CD4-positive, alpha-beta T cell treated with Interleukin-17A for 1 hour (primary cell): Measurements from ENCODE around the gene SLC25A39.

Experiments used
- DNase-seq: peaks from one replicate; pipeline ENCODE4 v3.0.0-alpha.2; 2020

Gene SLC25A39

DNA sequence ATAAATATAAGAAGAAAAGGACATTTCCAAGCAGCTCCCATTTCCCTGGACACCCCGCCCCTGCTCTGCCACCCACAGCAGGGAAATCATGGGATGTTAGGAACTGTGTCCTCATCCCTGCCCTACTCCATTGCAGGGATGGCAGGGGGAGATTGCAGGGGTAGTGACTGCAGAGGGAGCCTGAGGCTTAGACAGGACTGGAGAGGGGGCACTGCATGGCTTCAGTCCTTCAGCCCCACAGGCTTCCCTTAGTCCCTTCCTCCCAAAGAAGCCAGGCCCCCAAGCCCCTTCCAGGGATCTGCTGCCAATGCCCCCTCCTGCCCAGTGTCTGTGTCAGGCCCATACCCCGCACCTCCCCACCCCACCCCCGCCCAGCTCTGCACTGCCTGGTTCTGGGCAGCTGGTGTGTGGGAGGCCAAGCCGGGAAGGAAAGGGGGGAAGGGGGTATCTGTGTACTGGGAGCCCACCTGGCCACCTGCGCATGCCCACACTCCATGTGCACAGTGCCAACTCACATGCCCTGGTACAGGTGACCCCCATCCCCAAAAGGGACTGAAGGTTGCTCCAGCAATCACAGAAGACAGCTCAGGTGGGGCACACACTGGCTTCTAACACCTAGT is 13.0 kb downstream of the SLC25A39 start:
- DNase-seq = no peak

DNA sequence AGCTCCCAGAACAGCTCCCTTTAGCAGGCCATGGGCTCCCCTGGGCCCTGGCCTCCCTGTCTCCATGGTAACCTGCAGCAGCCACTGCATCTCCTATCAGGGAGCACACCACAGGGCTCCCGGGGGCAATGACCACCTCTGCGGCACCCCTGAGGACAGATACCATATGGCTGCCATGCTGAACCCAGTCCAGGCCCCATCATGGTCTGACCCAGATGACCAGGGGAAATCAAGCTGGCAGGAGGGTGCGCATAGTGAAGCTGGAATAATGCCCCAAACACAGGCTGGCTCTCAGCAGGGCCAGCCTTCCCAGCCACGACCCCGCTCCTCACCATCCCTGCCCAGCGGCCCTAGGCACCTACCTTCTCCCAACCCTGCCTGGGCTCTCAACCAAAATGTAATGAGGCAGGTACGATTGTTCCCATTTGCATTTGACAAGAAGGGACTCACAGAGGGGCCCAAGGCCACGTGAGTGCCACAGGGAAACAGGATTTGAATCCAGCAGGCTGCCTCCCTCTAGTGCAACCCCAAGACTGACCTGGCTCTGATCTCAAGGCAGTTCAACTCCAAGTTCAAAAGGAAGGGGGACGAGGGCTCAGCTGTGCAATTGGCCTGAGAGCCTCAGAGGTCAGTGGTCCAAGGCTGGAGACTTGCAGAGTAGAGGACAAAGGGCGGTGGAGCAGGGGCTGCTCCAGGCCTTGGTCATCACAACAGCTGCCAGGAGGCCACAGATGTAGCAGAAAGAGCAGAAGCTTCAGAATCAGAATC is 13.8 kb downstream of the SLC25A39 start:
- DNase-seq = no peak

DNA sequence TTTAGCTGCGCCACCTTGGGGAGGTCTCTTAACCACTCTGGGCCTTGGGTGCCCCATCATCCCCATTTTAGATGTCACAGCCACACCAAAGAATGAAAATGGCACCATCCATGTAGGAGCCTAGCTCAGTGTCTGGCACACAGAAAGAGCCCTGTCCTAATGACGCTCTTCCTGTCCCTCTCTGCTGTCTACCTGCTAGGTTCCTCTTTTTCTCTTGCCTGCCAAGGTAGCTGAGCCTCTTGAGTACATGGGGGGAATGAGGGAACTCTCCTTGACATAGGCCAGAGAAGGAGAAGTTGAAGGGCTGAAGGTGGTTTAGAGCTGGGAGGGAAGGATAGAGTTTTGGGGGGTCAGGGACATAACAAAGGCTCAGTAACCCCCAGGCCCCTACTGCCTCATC is 14.4 kb downstream of the SLC25A39 start:
- no peak for DNase-seq

DNA sequence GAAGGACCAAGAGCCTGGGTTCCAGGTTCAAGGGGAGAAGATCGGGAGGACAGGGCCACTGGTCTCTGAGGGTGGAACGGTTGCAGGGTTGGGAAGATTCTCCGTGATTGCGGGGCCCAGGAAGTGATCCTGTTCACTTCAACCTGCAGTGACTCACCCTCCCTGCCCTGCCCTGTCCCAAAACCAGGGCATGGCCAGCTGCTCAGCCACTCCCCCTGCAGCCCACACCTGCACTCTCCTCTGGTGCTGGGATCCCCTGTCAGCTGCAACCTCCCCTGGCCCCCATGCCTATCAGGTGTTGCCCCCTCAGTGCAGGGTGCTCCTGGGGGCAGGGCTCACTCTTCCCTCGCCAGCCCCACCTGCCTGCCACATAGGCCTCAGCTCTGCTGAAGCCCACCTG is 15.2 kb downstream of the SLC25A39 start:
- no peak for DNase-seq

DNA sequence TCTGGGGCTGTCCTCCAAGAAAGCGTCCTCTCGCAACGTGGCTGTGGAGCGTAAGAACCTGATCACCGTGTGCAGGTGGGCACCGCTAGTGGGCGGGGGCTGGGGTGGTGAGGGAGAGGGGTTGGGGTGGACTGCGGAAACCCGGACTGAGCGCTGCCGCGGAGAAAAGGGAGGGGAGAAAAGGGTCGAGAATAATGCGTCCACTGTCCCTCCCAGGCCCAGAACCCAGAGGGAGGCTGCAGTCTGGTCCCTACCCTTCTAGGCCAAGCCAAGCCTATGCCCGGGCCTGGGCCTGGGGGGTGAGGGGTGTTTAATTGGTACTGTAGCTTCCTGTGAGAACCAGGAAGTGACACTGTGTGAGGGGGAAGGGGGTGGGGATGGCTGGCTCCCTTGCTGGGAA is 15.8 kb downstream of the SLC25A39 start:
- DNase-seq = no peak

DNA sequence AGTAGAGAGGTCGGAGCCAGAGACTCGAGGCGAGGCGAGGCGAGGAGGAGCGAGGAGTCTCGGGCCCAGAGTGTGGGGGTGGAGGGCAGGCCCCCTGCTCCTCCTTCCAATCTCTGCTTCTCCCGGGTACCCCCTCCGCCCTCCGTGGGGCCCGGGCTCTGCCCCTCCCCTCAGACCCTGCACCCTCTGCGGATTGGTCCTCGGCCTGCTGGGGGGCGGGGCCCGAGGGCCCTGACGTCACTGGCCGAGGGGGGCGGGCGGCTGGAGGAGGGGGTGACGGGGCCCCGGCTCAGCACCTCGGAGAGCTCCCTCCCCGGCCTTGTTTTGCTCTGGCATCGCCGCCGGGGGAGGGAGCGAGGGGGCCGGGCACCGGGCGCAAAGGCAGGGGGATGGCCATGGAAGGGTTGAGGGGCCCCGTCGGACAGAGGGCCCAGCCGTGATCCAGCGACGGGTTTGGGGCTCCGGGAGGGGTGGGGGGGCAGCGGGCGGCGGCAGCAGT is 16.3 kb downstream of the SLC25A39 start, which contains the start of gene RUNDC3A:
Gene RUNDC3A, plus strand, starts transcription at position 282 of the 499 bp plus-strand sequence. CDS start 232 bp downstream, outside the sequence.
- peak; percentile 88 for DNase-seq

DNA sequence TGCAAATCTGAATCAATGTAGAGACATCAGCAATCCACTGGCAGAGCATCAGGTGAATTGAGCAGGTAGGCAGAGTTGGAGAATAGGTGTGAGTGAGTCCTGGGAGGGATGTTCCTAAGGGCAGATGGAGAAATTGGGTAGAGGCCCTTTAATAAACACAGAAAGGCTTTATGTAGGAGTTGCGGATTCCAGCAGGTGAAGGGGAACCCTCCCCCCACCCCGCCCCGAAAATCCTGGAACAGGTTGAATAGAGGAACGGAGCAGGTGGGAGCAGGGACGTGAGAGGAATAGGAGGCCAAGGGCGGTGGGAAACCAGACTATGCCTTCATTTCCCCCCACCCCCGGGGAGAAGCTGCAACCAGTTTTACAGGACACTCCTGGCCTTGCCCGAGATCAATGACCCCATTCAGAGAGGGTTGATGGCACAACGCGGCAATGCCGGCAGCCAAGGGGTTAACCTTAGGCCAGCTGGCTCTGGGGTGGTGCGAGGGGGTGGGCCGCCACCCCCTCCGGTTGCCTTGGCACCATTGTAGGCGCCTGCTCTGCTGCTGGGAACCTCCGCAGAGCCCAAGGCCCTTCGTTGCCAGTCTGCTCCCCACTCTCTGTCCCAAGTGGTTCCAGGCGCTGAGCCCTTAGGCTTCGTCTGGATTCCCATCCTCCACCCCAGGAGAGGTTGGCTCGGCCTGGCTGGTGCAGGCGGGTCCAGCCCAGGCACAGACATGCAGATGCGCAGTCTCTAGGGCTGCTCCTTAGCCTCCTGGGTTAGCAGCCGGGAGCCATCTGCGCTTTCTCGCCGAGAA is 17.0 kb downstream of the SLC25A39 start:
- no peak for DNase-seq

DNA sequence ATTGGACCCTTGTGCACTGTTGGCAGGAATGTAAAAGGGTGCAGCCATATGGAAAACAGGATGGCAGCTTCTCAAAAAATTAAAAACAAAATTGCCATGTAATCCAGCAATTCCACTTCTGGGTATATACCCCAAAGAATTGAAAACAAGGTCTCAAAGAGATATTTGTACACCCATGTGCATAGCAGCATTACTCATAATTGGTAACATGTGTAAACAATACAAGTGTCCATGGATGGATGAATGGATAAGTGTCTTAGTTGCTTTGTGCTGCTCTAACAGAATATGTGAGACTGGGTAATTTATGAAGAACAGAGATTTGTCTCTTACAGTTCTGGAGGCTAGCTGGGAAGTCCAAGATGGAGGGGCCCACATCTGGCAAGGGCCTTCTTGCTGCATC is 20.0 kb downstream of the SLC25A39 start:
- no peak for DNase-seq

DNA sequence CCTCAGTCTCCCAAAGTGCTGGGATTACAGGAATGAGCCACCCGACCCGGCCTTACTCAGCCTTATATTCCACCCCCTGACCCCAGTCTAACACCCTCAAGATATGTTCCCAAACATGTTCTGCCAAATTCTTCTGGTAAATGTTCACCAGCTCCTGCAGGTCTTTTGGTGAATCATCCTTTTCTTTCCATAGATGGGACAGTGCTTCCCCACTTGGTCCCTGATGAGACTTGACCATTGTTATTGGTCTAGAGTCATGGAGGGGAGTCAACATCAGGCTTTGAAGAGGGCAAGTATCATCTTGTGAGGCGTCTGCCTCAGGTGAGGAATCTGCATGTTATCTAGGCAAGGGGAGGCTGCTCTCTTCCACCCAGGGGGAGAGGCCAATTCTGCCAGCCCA is 26.6 kb downstream of the SLC25A39 start:
- no peak for DNase-seq

DNA sequence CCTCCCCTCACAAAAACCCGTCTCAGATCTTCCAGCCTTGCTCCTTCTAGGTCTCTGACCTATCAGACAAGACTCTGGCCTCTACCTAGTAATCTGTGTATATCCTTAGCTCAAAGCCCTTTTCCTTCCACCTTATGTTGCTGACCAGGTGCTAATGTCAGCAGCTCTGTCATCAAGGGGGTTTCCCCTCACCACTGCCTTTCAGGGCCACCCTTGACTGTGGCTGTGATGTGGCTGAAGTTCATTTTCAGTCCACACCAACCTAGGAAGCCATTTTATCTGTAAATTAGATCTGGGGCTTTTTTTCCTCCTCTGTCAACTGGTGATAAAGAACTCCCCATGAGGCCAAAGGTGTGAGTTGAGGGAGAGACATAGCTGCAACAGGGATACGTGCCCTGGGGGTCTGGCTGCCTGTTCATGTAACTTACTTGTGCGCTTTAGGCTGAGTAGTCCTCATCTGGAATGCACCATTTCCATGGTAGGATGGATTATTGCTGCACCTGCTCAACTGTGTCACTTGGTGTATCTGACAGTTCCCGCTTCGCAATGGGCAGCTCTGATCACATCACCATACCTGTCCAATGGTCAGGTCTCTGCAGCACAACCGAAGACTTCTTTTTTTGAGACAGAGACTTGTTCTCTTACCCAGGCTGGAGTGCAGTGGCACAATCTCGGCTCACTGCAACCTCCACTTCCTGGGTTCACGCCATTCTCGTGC is 31.0 kb downstream of the SLC25A39 start:
- no peak for DNase-seq

DNA sequence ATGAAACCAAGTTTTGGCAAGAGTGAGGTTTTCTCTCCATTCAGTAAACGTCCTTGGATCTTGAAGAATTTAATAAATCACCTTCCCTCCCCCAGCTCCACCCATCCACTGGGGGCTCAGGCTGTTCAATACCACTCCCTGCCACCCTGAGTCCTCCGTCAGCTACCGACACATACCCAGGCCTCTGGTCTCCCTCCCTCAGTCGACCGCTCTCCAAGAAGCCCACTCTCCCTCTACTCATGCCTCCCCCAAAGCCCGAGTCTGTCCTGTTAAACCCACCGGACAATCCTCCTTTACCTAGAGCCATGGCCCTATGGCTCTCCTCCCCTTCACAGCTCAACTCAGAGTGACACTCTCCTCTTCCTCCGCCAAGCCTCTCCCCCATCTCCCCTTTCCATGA is 37.0 kb downstream of the SLC25A39 start:
- DNase-seq = no peak

DNA sequence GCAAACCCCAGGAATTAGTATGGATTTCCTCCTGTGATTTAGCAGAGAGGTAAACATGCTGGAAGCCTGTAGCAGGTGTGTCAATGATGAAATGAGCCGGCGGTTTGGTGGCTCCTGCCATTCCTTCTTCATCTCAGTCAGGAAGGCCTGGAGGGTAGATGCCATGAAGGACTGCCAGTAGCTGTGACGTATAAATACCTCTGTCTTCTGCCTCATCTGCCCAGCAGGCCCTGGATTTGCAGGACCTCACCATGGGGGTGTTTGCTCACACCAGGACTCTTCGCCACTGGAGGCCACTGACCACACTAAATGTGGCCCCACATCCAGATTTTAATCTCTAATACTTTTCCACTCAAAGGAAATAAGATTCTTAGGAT is 40.6 kb downstream of the SLC25A39 start:
- DNase-seq = no peak

DNA sequence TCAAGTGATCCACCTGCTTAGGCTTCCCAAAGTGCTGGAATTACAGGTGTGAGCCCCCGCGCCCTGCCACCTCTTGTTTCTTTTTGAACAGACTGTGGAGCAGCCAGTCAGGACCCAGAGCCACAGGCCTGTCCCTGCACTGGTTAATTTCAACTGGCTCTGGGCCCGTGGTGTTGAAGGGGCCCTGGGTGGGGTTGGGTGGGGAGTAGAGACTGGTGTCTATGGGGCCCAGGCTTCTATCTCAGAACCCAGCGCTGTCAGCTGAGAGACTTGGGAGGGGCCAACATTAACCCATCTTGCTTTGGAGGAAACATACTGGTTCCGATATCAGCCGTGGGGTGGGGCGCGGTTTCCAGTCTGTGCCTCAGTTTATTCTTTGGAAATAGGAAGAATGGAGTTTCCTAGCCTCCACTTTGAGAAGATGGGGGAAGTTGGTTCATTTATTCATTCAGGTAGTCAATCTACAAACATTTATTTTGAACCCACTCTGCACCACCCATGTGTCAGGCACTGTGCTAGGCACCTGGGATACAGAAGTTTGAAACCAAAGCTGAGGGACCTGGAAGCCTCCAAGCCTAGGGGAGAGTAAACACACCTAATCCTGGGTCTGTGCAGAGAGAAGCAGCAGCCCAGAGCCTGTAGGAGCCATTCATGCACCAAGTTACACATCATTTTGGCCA is 41.1 kb downstream of the SLC25A39 start:
- no peak for DNase-seq

DNA sequence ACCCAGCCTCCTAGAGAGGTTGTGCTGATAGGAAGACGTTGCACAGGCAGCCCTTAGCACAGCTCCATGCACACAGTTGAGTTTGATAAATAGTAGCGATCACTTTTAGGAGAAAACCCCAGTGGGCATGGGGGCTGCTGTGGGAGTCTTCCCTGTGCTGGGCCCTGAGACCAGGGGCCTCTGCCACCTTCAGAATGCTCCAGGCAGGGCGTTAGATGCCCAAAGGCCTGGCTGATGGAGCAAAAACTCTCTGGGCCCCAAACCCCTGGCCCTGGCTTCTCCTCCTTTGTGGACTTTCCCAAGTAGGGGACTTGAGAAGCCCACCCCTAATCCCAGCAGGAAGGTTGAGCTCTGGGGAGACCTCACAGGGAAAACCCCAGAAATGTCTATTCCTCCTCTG is 42.4 kb downstream of the SLC25A39 start:
- DNase-seq = no peak

DNA sequence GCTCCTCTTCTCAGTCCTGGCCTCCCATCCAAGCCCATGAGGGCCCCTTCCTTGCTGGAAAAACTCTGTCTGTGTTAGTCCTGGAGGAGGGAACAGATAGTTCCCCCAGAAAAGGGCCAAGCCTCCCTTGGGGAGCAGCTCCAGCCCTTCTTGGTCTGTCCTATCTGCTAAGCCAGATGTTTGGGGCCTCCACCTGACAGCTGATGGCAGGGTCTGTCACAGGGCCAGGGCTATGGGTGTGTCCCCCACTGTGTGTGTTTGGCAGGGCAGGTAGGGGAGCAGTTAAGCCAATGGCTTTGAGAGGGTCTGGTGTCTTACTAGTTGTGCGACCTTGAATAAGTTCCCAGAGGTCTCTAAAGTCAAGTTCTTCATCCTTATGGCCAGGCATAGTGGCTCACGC is 43.1 kb downstream of the SLC25A39 start:
- DNase-seq = no peak

DNA sequence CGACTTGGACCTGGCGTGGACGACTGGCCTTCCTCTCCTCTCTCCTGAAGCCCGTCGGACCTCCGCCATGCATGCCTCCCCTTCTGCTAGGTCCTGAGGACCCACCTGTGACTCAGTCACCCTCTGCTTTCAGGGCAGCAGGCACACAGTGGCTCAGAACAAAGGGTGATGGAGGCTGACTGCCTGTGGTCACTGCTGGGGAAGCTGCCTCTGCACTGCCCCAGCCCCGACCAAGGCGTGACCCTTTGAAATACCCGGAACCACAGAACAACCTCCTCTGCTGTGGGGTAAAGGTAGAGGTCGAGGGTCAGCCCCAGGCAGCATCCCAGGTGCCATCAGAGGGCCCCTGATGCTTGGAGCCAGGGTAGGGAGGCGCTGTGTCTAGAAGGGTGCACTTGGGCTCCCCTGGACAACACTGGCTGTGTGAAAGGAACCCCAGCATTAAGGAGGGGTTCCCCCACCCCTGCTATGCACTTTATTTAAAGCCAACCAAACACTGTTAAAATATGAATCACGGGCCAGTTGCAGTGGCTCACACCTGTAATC is 44.2 kb downstream of the SLC25A39 start:
- no peak for DNase-seq

DNA sequence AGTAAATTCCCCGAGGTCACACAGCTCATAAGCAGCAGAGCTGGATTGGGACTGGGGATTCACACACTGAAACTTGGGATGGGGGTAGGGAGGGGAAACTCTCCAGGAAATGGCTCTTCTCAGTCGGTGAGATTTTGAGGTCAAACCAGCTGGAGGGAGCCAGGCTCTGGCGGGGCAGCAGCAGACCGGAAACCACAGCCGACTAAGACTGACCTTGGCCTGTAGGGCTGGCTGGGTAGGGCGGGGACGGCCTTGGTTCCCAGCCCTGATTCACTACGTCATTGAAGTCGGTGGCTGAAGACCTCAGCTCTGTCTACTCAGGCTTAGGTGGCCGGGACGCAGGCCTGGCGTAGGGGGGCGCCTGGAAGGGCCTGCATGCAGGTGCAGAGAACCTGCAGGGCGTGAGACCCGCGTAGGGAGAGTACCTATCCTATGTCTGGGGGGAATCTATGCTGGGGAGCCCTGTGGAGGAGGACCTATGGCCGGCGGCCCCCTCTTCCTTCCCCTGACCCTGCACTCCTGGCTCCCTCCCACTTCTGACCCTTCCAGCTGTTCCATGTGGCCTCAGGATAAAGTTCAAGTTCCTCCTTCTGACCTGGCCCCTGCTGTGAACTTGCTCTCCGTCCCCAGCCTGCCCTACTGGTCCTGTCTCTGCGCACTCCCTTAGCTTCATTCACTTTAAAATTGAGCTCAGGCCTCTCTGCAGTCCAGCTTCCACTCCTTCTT is 44.8 kb downstream of the SLC25A39 start:
- peak; percentile 42 for DNase-seq

DNA sequence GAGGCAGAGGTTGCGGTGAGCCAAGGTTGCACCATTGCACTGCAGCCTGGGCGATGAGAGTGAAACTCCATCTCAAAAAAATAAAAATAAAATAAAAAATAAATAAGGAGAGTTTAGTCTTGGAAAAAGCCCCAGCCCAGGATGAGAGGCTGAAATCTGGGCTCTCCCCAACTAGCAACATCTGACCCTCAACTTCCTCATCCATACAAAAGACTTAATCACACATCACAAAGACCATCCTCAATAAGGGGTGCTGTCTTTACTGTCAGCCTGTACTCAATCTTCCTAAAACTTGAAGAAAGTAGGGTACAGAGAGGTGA is 45.3 kb downstream of the SLC25A39 start:
- DNase-seq = no peak

DNA sequence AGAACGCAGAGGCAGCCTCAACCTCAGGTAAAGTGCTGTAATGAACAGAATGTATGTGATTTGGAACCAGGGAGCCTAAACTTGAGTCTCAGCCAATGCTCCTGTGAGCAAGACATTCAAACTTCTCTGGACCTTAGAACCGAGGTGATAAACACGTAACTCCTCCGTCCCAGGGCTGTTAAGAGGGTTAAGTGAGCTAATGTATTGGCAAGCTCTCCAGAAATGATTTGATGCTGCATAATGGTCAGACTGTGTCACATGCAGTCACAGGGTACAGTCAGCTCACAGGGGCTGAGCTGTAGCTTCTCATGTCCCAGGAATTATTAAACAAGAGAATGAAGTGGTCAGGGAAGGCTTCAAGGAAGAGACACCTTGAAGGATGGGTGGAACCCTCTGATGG is 46.6 kb downstream of the SLC25A39 start:
- DNase-seq = no peak

DNA sequence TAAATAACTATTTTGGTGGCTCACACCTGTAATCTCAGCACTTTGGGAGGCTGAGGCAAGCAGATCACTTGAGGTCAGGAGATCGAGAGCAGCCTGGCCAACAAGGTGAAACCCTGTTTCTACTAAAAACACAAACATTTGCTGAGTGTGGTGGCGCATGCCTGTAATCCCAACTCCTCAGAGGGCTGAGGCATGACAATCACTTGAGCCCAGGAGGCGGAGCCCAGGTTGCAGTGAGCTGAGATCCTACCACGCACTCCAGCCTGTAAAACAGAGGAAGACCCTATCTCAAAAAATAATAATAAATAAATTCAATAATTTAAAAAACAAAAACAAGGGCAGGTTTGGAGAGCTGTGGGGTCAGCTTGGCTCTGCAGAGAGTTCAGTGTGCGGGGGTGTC is 51.0 kb downstream of the SLC25A39 start:
- DNase-seq = no peak

DNA sequence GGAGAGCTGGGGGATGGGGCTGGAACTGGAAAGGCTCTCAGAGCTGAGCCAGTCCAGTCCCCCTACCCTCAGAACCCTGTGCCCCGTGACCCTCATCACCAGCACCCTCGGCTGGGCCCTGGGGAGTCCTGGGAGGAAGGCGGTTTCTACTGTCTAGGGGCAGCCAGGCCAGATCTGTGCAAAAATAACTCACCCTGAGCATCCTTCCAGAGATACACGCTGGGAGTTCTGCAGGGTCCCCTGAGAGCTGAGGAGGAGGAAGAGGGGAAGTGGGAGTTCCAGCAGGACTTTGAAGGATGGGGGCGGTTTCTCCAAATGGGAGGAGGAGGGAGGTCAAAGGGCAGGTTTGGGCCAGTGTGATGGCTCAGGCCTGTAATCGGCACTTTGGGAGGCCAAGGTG is 51.7 kb downstream of the SLC25A39 start:
- no peak for DNase-seq
